Heart right ventricle (tissue), 16 donors: ENCODE data around the gene SLC25A19. TPM values are rescaled to one million over a fixed set of nuclear protein-coding genes. Genes with fewer than 3 reads are reported as not detected.
"Not testable (repeated sequence)": the region's sequence is repeated elsewhere in the genome, so short reads cannot be mapped to it uniquely, and the experiment has no call there.

Experiments
- ATAC-seq, 8 donors: fragments of 200-7000 bp; cut with Tn5 transposase; one replicate each; pipeline ENCODE4 v1.9.1; 2020; ENCODE audit warnings: mild to moderate bottlenecking in 8 of 8, moderate library complexity in 8 of 8, moderate number of reproducible peaks in 1 of 8
- DNase-seq, 2 donors: peaks; one replicate each; pipeline ENCODE4 v3.0.0-alpha.2; 2020
- H3K27ac ChIP-seq, 10 donors: fragments of 200-600 bp; sonication (generic) in 2 of 10; one replicate each; pipeline versions ENCODE4 v1.5.0 to v1.8.0; 2020 to 2022; ENCODE audit warnings: mild to moderate bottlenecking in 3 of 10
- H3K27me3 ChIP-seq, 7 donors: fragments of 200-600 bp; one replicate each; pipeline ENCODE4 v1.8.0; 2021 to 2022; ENCODE audit warnings: mild to moderate bottlenecking in 2 of 7
- H3K36me3 ChIP-seq, 9 donors: fragments of 200-600 bp; sonication (generic) in 1 of 9; one replicate each; pipeline versions ENCODE4 v1.5.0 to v1.8.0; 2020 to 2022; ENCODE audit warnings: mild to moderate bottlenecking in 2 of 9
- H3K4me1 ChIP-seq, 9 donors: fragments of 200-600 bp; sonication (generic) in 1 of 9; one replicate each; pipeline versions ENCODE4 v1.5.0 to v1.8.0; 2020 to 2022; ENCODE audit warnings: mild to moderate bottlenecking in 4 of 9
- H3K4me3 ChIP-seq, 10 donors: fragments of 200-600 bp; sonication (generic) in 2 of 10; one replicate each; pipeline versions ENCODE4 v1.5.0 to v1.8.0; 2020 to 2022; ENCODE audit warnings: mild to moderate bottlenecking in 7 of 10, moderate library complexity in 2 of 10
- H3K9me3 ChIP-seq, 11 donors: fragments of 200-600 bp in 10 of 11; sonication (generic) in 2 of 11; one replicate each; pipeline versions ENCODE4 v1.5.0 to v1.8.0; 2013 to 2022; ENCODE audit warnings: mild to moderate bottlenecking in 2 of 11, control low read depth in 1 of 11, moderate library complexity in 1 of 11
- CTCF ChIP-seq, 9 donors: fragments of 200-600 bp; sonication (generic) in 2 of 9; IDR thresholded peaks; one replicate each; pipeline versions ENCODE4 v1.5.0 to v1.8.0; 2021 to 2022; ENCODE audit warnings: antibody characterized with exemption in 9 of 9, mild to moderate bottlenecking in 5 of 9, moderate library complexity in 1 of 9
- WGBS, 2 donors: extraction: QIAGEN DNeasy Blood & Tissue Kit; methylation state at CpG; one replicate each; pipeline ENCODE4 v1.1.7; 2013; ENCODE audit warnings: inconsistent platforms in 1 of 2; 5-methylcytosine and 5-hydroxymethylcytosine counted together
- intact Hi-C, 10 donors: fragments of 100-400 bp; cut with DNase I; formaldehyde crosslinking; loops; one replicate each; pipeline versions ENCODE4 v1.11.1 to v1.14.2; 2022
- polyA plus RNA-seq, 2 donors: library from polyadenylated mRNA; stranded (reverse); fragments of 200-250 nt; gene quantifications; one replicate each; pipeline ENCODE4 v1.2.3, GENCODE V29; 2013
- total RNA-seq, 10 donors: library from RNA; stranded (reverse); fragmentation: NEBNext Ultra II Directional in 3 of 10; extraction: Animal tissue kit (Norgen Biotek cat#: 25700) in 3 of 10; gene quantifications; one replicate each; pipeline versions ENCODE4 v1.2.1 to v1.2.4, GENCODE V29; 2021 to 2023
- donor health status: Arrhythmogenic right ventricular cardiomyopathy.
- donor health status: ischemic (EF 13 %, LVEDD 7.1; RV severe dilation, severe dysfunction).
- donor health status: healthy with polysubstance abuse.
- donor health status: DM: no; HTN: yes; CAD: no.
- donor health status: DM: no; HTN: no; CAD: no.
- donor health status: ischemic (EF 25% LVEDD 6.9; RV normal size, moderate dysfunction).
- donor health status: ischemic (EF 25% LVEDD 5.7; RV mildly dilated, moderate dysfunction).
- donor health status: healthy.
- donor health status: DM: yes; HTN: yes; CAD: no.
- donor health status: Ischemic cardiomyopathy.
- donor health status: ischemic (EF 35%, LVEDD 5.7; RV mildly dilated, moderate dysfunction).
- donor health status: nonischemic (EF 11% LVEDD 7.7; RV severe dilation, severe dysfunction).
- donor health status: DM: yes; HTN: yes; CAD: no.
- donor health status: PGD.
- donor health status: ischemic (EF 29% LVEDD 5.4; RV normal size, mild dysfunction).
- donor health status: nonischemic (EF 23%, LVEDD 6.1; RV moderate dilation, normal function).

Gene SLC25A19
- total and polyA plus RNA-seq, 12 donors, result 6.8 to 23.2 (median 12.2) TPM

DNA sequence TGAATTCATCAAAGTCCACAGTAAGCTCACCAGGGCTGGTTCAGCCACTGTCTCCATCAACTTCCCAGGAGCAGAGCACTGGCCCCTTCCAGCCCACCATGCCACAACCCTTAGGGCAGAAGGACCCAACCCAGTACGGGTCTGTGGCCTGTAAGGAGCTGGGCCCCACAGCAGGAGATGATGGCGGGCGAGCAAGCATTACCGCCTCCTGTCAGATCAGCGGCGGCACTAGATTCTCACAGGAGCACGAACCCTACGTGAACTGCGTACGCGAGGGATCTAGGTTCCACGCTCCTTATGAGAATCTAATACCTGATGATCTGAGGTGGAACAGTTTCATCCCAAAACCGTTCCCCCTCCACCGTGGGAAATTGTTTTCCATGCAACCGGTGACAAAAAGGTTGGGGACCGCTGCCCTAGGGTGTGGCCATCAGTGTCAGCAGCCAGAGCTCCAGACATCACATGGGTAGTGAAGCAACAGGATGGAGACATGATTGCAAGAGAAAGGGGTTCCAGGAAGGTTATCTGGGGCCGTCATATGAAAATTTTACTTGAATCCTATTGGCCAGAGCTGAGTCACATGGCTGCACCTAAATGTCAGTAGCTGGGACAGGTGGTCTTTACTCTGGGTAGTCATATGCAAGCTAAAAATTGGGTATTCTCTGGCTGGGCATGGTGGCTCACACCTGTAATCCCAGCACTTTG is 12.4 kb upstream of the SLC25A19 start:
- ATAC-seq (peak in 1 of 8 donors; percentile 29), DNase-seq (no peak)
- Histone ChIP-seq H3K27ac (peak overlapping the region in 1 of 10 donors; percentile 84), H3K4me1 (peaks cover 0 to 36% (median 0%) of the 10 kb centered on the region in 9 donors), H3K4me3 (no peak overlapping the region), H3K36me3 (no peaks in the 10 kb centered on the region), H3K27me3 (no peaks in the 10 kb centered on the region), H3K9me3 (no peaks in the 10 kb centered on the region)
- 85 to 89% methylated on average over 17 of the region's 17 CpGs for WGBS, 2 donors
- intact Hi-C loops, result no loop called here
- TF ChIP-seq CTCF (IDR thresholded peaks at IDR 0.05), result no peak

GRCh38 chr17:75301049-75301448 is 11.8 kb upstream of the SLC25A19 start:
- no peak for TF ChIP-seq CTCF (IDR thresholded peaks at IDR 0.05)
- no peaks in the 10 kb centered on the region for H3K9me3 ChIP-seq
- intact Hi-C loops, result no loop called here
- no peak overlapping the region for H3K4me3 ChIP-seq
- peak overlapping the region in 1 of 10 donors; percentile 84 for H3K27ac ChIP-seq
- peaks cover 0 to 41% (median 0%) of the 10 kb centered on the region in 9 donors for H3K4me1 ChIP-seq
- WGBS, 2 donors, result 70 to 74% methylated on average over 9 of the region's 9 CpGs
- ATAC-seq (peak in 5 of 8 donors; percentile 29 to 57 (median 33)), DNase-seq (no peak)
- no peaks in the 10 kb centered on the region for H3K27me3 ChIP-seq
- no peaks in the 10 kb centered on the region for H3K36me3 ChIP-seq

- DNase-seq, result no peak
- TF ChIP-seq CTCF (IDR thresholded peaks at IDR 0.05), result no peak
Measured at GRCh38 chr17:75300280-75300679, 11.0 kb upstream of the SLC25A19 start.

GRCh38 chr17:75295201-75296158 is 6.2 kb upstream of the SLC25A19 start:
- TF ChIP-seq CTCF (IDR thresholded peaks at IDR 0.05), result no peak
- H3K4me3 ChIP-seq, result no peak overlapping the region
- H3K27ac ChIP-seq, result peak overlapping the region in 7 of 10 donors; percentile 36 to 96 (median 58)
- H3K36me3 ChIP-seq, result no peaks in the 10 kb centered on the region
- H3K9me3 ChIP-seq, result no peaks in the 10 kb centered on the region
- no peaks in the 10 kb centered on the region for H3K27me3 ChIP-seq
- 80 to 86% methylated on average over 8 of the region's 8 CpGs for WGBS, 2 donors
- ATAC-seq (peak in 6 of 8 donors; percentile 43 to 82 (median 56)), DNase-seq (no peak)
- peaks cover 0 to 62% (median 0%) of the 10 kb centered on the region in 9 donors for H3K4me1 ChIP-seq
- intact Hi-C loops, result no loop called here

More at GRCh38 chr17:75300280-75300679, 11.0 kb upstream of the SLC25A19 start:
- 84 to 89% methylated on average over 7 of the region's 7 CpGs for WGBS, 2 donors
- Histone ChIP-seq H3K4me1 (peaks cover 0 to 49% (median 0%) of the 10 kb centered on the region in 9 donors), H3K27ac (peak overlapping the region in 1 of 10 donors; percentile 84), H3K4me3 (no peak overlapping the region), H3K36me3 (no peaks in the 10 kb centered on the region), H3K27me3 (no peaks in the 10 kb centered on the region), H3K9me3 (no peaks in the 10 kb centered on the region)
- intact Hi-C loops, result no loop called here
- ATAC-seq, result no peak

DNA sequence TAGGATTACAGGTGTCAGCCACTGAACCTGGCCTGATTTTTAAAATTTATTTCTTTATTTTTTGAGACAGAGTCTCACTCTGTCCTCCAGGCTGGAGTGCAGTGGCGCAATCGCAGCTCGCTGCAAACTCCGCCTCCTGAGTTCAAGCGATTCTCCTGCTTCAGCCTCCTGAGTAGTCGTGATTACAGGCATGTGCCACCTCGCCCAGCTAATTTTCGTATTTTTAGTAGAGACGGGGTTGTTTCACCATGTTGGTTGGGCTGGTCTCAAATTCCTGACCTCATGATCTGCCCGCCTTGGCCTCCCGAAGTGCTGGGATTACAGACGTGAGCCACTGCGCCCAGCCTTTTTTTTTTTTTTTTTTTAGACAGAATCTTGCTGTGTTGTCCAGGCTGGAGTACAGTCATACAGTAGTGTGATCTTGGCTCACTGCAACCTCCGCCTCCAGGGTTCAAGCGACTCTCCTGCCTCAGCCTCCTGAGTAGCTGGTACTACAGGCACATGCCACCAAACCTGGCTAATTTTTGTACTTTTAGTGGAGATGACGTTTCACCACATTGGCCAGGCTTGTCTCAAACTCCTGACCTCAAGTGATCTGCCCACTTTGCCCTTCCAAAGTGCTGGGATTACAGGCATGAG is 3.7 kb upstream of the SLC25A19 start:
- WGBS, 2 donors, result 77 to 79% methylated on average over 16 of the region's 16 CpGs
- H3K27me3 ChIP-seq, H3K36me3 ChIP-seq, H3K9me3 ChIP-seq, intact Hi-C loops, ATAC-seq, DNase-seq, H3K4me3 ChIP-seq: not testable (repeated sequence)
- Histone ChIP-seq H3K27ac (peak overlapping the region in 1 of 10 donors; percentile 96), H3K4me1 (peaks cover 0 to 77% (median 10%) of the 10 kb centered on the region in 9 donors)
